GM18867 (cell line): ENCODE data around the gene UTP14C.
A peak's percentile ranks its signal among the peaks of the same experiment; 100 is the strongest.
"Not testable (repeated sequence)": the region's sequence is repeated elsewhere in the genome, so short reads cannot be mapped to it uniquely, and the experiment has no call there.

Source experiments
- ATAC-seq: cut with Tn5 transposase; IDR thresholded peaks from one replicate; pipeline ENCODE4 v1.9.1; 2021; ENCODE audit warnings: mild to moderate bottlenecking, moderate library complexity; ENCODE audit not compliant: unreplicated experiment

UTP14C gene

DNA sequence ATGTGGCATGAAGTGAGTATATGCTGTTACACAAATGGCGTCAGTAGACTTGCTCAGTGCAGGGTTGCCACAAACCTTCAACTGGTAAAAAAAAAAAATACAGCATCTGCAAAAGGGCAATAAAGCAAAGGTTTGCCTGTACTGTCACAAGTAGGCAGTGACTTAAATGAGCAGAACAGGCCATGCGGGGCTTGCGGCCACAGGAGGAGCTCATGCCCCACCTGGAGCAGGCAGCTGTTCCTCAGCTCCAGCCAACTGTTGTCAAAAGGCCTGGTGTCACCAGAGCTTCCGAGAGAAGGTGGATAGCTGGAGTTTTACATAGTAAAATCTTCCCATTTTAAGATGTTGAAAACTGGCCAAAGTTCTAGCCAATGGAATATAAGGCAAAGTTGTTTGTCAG is 20.9 kb upstream of the UTP14C start:
- ATAC-seq, result no peak

DNA sequence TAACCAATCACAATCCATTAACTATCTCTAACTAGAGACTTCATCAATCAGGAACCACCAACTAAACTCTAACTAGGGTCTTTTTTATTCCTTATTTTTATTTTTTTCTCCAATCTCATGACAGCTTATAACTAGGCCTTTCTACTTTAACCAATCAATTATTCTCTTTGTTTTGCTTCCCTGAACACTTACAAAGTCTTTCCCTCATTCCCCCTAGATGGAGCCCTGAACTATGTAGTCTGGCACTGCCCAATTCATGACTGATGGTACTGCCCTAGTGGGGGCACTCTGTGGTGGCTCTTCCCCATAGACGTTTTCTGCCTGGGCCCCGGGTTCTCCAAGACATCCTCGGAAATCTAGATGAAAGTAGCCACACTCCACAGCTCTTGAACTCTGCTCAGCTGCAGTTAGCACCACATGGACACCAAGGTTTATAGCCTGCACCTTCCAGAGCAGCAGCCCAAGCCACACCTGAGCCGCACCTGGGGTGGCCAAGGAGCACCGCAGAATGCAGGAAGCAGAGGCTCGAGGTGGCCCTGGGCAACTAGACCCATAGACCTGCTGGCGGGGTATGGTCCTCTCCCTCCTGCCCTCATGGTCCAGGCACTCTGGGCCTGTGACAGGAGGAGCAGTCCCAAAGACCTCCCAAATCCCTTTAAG is 19.9 kb upstream of the UTP14C start:
- ATAC-seq, result no peak

DNA sequence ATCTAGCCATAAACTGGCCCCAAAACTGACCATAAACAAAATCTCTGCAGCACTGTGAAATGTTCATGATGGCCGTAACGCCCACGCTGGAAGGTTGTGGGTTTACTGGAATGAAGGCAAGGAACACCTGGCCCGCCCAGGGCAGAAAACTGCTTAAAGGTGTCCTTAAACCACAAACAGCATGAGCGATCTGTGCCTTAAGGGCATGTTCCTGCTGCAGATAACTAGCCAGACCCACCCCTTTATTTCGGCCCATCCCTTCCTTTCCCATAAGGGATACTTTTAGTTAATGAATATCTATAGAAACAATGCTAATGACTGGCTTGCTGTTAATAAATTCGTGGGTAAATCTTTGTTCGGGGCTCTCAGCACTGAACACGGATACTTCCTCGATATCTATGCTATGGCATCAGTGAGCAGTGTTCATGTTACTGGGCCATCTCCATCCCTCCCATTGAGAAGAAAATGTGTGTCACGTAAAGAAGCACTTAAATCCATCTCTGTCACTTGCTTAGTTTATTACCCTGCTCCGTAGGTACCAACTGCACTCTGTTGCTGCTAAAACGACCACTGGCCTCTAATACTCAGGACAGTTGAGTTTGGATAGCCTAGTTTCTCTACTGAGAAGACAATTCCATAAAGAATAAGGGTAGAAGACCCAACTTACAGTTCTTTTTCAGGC is 18.5 kb upstream of the UTP14C start:
- no peak for ATAC-seq

DNA sequence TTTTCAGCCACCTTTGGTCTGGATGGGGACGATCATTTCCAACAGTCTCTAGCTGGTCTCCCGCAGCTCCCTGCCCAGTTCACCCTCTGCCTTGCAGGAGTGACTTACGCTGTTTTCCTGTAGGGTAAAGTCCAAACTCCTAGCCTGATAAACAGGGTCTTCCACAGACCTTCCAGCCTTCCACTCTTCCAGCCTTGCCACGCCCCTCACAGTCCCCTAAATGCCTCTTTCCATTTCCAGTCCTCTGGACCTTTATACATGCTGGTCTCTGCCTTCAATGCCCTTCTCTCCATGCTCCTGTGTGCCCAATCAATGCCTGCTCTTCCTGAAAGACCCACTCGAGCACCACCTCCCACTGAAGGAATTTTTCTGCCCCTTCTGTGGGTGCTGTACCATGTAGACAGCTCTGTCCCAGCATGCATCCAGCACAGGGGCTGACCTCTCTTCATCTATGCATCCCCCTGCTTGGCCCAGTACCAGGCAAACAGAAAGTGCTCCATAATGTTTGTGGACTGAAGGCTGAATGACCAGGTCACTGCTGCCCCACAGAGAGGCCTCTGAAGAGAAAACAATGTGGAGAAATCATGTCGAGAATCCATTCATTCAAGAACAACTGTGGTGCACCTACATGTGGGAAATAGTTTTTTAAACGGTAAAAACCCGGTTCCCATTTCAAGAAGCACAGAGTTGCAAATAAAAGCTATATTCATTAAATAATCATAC is 17.8 kb upstream of the UTP14C start:
- ATAC-seq, result no peak

DNA sequence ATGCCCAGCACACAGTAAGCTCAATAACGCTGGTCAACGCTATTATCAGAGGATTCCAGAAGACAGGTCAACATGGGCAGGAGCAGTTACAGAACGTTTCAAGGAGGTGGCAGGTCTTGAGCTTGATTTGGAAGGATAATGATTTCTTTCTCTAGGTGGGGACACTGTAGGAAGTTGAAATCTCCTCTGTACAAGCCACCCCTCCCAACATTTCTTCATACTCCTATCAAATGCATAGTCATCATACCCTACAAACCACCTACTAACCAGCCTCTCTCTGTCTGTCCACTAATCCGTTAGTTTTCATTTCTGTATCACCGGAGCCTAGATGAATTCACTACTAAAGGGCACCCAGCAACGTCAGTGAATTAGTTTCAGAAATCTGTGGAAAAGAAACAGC is 14.5 kb upstream of the UTP14C start:
- no peak for ATAC-seq

DNA sequence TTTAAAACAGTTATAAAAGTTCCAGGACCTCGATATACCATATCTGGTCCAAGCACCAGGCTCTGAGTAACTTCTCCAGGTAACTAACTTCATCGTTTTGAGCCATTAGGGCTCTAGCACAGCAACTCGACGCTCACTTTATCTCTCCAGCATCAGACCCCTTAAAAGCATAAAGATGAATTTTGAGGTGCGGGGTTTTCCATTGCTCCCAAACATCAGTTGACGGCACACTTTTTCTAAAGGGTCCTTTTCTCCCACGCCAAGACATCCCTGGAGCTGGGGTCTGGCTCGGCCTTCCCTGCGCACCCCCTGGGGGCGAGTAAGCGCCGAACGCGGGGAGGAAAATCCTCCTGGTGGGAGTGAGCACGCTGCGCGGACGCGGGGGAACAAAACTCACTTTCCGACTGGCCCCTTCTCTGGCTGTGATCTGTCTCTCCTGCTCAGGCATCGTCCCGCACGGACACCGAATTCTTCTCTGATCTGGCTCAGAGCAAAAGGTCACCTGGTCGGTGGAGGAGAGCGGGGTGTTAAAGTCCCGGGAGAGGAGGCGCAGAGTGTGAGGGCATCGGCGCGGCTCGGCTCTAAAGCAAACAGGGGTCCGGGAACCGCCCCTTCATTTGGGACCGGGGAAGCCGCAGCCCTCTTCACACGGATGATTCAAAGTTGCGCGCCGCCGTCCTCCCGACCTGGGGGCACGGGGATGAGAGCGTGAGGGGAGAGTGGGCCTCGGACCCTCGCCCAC is 13.4 kb upstream of the UTP14C start, which contains the start of gene ATP7B:
TSS of gene ATP7B (minus strand) at position 561 of the 742 bp plus-strand sequence. CDS start at position 448, 113 bp downstream.
- no peak for ATAC-seq

DNA sequence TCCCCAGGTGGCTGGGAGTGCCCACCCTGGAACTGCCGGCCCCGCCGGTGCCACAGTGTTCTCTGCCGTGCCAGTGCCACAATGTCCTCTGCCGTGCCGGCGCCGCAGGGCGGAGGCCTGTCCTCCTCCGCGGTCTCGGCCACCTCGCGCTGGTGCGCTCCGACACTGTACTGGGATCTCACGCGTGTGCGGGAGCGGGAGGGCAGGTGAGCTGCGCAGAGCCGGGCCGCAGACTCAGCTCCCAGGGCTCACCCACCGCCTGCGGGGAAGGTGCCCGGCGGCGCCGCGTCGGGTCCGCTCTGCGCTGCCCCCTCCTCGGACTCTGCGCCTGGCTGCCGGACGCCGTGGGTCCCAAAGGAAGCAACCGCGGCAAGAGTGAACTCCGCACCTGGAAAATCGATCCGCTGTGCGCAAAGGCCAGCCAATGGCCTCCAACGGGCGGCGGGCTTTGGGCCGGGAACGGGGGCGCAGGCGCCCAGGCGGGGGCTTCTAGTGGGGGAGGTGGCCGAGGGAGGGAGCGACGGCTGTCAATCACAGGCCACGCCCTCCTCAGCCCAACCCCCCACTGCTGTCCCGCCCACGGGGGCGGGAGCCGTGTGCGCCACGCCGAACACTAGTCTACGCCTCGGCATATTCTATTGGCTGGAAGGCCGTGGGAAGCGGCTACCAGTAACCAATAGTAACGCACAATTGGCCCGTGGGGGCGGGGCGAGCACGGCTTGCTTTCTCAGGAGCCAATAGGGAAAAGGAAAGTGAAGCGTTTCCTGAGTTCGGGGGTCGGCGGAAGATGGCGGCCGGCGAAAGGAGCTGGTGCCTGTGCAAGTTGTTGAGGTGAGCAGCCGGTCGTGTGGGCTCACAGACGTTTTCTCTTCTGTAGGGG is 12.6 kb upstream of the UTP14C start, which contains the start of gene ALG11:
TSS of gene ALG11 (plus strand) at position 767 of the 880 bp plus-strand sequence. CDS start at position 788, 21 bp downstream.
- peak; percentile 99 for ATAC-seq

DNA sequence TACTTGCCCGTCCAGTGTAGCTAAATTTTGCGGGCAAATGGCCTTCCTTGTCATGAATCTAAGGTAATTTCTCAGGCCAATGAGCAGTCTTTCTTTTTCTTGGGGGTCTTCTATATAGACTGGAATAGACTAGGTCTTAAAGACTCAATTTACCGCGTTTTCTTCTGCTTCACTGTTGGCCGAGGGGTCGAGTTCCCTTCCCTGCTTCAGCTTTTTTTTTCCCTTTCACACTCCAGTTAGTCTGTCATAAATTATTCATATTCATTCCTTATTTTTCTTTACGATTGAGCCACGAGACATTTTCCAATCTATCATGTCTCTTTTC is 12.0 kb upstream of the UTP14C start:
- no peak for ATAC-seq

DNA sequence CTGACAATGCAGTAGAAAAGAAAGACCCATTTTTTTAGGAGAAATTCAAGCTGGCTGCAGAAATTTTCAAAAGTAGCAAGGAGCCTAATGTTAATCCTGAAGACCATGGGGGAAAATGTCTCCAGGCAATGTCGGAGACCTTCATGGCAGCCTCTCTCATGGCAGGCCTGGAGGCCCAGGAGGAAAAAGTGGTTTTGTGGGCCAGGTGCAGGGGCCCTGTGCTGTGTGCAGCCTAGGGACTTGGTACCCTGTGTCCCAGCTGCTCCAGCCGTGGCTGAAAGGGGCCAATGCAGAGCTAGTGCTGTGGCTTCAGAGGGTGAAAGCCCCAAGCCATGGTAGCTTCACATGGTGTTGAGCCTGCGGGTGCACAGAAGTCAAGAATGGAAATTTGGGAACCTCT is 8.2 kb upstream of the UTP14C start:
- no peak for ATAC-seq

DNA sequence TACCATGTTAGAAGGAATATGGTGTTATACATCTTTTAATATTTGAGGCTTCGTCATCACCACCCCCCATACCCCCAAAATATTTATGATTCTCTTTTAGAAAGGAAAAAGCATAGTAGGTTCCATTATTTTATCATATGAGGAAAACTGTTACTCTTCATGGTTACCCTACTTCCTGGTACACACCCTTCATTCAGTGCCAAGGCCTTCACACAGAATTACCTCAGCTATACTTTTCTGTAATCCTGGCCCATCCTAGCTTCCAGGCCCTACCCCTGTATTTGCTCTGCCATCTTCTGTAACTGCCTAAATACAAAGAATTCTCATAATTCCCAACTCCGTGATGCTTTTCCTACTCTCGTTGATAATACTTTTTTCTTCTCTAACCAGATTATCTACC is 4.3 kb upstream of the UTP14C start:
- ATAC-seq, result no peak

DNA sequence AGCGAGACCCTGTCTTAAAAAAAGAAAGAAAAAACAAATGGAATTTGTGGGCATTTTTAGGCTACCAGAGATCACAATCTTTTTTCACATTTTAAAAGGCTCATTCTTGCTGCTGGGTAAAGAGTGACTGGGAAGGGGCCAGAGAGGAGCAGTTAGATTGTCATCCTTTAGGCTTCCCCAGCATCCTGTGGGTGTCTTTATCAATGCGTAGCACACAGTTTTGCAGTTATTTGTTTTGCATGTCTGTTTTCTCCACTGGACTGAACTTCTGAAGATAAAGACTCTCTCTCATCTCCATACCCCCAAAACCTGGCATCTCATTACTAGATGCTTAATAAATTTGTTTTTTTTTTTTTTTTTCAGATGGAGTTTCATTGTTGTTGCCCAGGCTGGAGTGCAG is 2.1 kb upstream of the UTP14C start:
- ATAC-seq, result no peak

DNA sequence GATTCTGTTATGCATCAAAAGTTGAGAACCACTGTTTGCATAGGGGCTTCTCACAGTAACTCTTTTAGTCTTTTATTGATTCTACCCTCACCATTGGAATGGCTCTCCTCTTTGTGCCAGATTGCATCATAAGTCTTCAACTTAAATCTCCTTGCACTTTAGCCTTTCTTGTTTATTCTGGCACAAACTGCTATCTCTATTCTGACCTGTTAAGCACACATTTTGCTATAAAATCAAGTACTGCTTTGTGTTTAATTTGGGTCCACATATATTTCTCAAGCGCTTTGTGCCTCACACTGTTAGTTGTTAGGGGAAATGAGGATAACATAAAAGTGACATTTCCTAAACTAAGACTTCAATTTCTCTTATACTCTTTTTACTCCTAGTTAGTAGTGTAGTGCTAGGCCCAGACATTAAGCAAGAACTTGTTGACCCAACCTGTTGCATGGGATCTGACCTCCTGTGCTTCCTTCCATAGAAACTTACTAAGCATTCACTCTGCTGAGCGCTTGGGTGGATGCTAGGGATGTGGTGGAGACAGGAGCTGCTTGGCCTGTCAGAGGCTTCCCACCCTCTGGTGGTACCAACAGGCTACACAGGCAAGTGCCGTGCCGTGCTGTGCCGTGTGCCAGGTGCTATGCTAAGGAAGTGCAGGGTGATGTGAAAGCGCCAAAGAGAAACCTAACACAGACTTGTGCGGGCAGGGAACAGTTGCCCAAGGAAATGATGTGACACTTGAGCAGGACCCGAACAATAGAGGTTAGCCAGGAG is 1.2 kb downstream of the UTP14C start:
- no peak for ATAC-seq

DNA sequence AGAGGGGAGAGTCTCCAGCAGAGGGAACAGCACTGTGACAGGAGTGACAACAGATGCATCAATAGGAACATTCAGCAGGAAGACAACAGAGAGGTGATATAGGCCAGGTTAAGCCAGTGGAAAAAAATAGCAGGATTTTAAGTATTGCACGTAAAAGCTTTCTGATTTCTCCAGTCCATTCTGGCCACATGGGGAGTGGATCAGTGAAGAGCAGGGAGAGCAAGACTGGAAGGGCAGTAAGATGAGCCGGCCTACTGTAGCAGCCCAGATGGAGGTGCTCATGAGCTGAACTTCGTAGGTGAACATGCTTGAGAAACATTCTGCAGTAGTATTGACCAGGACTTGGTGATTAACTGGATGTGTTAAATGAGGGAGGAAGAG is 1.7 kb downstream of the UTP14C start:
- no peak for ATAC-seq

DNA sequence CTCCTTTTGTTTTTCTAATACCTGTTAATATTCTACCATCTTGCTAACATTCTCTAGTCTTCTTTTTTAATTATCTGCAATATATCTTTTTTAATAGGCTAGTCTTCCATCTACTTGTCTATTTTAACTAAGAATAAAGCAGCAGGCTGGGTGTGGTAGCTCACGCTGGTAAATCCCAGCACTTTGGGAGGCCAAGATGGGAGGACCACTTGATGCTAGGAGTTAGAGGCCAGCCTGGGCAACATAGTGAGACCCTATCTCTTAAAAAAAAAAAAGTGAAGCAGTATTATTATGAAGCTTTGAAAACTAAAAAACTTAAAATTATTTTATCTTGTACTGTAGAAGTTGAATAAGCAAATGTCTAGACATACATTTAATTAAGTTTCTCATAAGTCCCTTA is 3.3 kb downstream of the UTP14C start:
- ATAC-seq, result no peak

DNA sequence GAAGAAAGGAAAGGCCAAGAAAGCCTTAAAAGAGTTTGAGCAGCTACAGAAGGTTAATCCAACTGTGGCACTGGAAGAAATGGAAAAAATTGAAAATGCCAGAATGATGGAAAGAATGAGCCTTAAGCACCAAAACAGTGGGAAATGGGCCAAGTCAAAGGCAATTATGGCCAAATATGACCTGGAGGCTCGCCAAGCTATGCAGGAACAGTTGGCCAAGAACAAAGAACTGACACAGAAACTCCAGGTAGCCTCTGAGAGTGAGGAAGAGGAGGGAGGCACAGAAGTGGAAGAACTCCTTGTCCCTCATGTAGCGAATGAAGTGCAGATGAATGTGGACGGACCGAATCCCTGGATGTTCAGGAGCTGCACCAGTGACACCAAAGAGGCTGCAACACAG is 5.1 kb downstream of the UTP14C start:
- no peak for ATAC-seq

DNA sequence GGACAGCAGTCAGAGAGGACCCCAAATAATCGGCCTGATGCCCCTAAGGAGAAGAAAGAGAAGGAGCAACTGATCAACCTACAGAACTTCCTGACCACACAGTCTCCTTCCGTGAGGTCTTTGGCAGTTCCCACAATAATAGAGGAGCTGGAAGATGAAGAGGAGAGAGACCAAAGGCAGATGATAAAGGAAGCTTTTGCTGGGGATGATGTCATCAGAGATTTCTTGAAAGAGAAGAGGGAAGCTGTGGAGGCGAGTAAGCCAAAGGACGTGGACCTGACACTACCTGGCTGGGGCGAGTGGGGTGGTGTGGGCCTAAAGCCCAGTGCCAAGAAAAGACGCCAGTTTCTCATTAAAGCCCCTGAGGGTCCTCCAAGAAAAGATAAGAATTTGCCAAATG is 5.9 kb downstream of the UTP14C start:
- ATAC-seq, result not testable (repeated sequence)

DNA sequence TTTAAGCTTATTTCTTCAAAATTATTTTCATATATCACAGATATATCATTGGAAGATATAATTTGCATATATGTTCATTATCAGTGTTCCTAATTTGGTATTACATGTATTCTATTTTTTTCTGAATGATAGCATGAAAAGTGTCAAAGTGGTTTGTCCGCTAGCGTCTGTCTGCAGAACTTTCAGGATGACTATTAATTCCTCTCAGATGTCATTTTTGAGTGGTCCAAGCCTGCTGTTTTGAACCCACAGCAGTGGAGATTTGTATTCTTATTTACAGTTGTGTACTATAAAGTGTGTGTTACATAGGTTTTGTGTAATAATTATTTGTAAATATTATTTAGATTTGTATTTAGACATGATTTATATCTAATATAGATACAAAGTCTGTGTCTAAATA is 8.5 kb downstream of the UTP14C start:
- no peak for ATAC-seq

DNA sequence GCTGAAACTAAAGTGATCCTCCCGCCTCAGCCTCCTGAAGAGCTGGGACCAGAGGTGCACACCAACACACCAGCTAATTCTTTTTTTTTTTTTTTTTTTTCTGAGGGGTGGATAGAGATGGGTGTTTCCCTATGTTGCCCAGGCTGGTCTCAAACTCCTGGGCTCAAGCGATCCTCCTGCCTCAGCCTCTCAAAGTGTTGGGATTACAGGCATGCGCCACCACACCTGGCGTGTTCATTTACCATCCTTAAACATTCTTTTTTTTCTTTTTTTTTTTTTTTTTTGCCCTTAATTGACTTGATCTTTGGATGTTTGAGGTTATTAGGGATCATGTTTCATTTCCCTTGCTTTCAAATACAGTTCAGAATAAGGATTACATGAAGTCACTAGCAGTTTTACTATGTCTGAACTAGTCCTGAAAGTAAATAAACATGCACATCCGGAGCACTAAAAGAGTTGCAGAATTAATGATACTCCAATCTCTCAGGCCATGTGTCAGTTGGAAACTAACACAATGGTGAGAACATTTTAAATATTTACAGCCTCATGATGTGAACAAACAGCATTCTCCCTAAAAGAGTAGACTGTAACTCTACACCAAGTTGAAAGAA is 10.2 kb downstream of the UTP14C start:
- no peak for ATAC-seq

DNA sequence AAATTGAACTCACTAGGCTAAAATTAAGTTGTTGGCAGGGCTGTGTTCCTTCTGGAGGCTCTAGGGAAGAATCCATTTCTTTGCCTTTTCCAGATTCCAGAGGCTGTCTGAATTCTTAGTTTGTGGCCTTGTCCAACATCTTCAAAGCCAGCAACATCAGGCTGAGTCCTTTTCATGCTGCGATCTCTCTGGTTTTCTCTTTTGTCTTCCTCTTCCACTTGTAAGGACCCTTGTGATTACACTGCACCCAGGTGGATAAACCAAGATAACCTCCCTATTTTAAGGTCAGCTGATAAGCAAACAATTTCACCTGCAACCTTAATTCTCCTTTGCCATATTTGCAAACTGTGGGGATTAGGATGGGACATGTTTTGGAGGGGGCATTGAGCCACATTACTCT is 11.5 kb downstream of the UTP14C start:
- ATAC-seq, result no peak
